ENCODE data around the gene OR10G7.

The OR10G7 gene, protein sequence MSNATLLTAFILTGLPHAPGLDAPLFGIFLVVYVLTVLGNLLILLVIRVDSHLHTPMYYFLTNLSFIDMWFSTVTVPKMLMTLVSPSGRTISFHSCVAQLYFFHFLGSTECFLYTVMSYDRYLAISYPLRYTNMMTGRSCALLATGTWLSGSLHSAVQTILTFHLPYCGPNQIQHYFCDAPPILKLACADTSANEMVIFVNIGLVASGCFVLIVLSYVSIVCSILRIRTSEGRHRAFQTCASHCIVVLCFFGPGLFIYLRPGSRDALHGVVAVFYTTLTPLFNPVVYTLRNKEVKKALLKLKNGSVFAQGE

DNA sequence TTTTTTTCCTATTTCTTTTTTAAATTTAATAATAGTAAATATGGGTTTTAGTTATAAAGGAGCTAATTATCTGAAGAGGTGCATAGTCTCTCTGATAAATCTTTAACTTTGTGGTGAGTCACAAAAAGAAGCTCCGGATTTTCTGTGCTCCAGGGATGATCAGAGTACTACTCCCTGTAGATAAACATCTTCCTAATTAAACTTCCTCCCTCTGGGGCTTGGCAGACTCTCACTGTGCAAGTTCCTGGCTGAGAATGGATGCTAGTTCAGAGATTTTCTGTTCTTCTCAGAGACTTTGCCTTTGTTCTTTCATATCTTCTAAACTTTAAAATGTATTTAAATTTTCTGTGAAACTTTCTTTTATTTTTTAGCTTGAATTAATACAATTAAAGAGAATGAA is at the start of gene OR10G7:
TSS of gene OR10G7 (minus strand) at position 72 of the 400 bp plus-strand sequence. CDS start 2,324 bp downstream, outside the sequence.
- TF ChIP-seq, protein P1, sequence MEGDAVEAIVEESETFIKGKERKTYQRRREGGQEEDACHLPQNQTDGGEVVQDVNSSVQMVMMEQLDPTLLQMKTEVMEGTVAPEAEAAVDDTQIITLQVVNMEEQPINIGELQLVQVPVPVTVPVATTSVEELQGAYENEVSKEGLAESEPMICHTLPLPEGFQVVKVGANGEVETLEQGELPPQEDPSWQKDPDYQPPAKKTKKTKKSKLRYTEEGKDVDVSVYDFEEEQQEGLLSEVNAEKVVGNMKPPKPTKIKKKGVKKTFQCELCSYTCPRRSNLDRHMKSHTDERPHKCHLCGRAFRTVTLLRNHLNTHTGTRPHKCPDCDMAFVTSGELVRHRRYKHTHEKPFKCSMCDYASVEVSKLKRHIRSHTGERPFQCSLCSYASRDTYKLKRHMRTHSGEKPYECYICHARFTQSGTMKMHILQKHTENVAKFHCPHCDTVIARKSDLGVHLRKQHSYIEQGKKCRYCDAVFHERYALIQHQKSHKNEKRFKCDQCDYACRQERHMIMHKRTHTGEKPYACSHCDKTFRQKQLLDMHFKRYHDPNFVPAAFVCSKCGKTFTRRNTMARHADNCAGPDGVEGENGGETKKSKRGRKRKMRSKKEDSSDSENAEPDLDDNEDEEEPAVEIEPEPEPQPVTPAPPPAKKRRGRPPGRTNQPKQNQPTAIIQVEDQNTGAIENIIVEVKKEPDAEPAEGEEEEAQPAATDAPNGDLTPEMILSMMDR (IDR thresholded peaks at IDR 0.05; ENCODE audit: extremely low read depth, missing control alignments), result no peak
- DNase-seq (ENCODE audit: low spot score), result no peak

DNA sequence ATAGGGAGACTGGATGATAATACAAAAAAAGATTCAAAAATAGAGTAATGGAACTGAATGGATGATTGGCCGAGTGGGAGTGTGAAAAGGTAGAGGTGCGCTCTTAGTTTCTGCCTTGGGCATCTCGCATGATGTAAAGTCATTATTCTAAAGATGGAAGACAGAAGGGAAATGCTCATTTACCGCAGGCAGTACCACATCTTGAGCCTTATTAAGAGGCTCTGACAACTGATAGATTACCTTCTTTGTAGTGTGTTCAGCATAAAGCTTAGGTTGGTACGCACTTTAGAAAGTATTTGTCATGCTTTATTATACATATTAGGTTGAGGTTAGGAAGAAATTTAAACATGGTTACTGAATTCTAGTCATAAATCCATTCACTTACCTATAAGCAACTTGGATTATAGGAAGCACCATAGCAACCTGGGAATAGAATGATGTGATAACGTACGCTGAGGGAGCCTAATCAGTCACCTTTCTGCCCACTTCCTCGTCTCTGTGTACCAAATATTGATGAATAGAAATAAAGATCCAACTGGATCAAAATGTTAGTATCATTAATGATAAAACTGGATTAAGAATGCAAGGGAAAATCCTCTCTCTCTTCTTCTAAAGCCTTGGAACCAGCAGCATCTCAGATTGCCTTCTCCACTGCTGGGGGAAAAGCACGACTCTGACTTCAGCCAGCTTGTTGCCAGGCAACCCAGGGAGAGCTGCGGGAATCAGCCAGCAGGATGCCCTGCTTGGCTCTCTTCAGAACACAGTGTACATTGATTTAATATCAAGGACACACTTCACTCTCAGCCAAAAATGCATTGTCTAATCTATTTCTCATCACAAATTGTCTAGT is 45.1 kb upstream of the OR10G7 start:
- TF ChIP-seq, protein P1 (IDR thresholded peaks at IDR 0.05; ENCODE audit: extremely low read depth, missing control alignments), result no peak
- no peak for DNase-seq (ENCODE audit: low spot score)

DNA sequence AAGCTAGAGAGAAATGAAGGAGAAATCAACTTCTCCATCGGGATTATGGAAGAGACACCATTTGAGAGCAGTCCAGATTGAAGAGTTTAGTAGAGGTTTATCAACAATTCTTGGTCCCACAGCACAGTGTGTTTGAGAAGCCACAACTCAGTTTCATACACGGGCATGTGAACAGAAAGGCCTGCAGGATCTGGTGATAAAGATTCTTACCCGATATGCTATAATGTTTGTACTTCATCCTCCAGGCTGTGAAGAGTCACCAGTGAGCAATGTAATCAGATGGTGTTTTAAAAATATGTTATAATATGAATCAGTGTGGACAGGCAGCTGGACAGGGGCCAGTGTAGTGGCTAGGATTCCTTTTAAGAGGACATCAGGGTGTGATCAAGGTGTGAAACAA is 44.5 kb upstream of the OR10G7 start:
- no peak for DNase-seq (ENCODE audit: low spot score)
- TF ChIP-seq, protein P1 (IDR thresholded peaks at IDR 0.05; ENCODE audit: extremely low read depth, missing control alignments), result no peak

DNA sequence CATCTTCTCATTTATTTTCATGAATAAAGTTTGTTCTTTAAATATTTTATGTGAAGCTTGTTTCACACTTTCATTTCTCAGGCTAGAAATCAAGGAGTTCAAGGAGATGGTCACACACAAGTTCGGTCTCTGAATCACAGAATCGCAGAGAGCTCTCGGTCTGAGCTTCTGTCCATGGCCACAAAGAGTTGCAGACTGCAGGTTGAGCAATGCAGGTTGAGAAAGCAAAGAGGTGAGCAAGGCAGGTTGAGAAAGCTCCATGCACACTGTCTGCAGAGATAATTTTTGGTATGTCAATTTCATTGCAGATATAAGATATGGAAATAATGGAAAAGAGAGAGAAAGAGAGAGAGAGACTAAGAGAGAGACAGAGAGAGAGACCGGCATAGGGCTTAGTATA is 41.2 kb upstream of the OR10G7 start:
- DNase-seq (ENCODE audit: low spot score), result no peak
- TF ChIP-seq, protein P1 (IDR thresholded peaks at IDR 0.05; ENCODE audit: extremely low read depth, missing control alignments), result no peak

DNA sequence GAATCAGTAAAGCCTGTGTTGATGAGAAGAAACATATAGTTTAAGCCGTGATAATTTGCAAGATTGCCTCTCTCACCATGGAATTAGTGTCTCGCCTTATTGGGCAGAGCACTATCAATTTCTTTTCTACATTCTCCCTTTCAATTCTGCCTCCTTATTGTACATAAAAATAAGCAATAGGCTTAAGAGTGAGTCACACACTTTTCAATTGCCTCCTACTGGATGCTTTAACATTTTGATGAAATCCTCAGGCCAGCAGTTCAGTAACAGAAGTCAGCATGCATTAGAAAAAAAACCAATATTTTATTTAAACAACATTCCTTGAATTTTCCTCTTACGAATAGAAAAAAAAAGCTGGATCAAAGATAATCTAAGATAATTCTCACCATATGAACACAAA is 40.4 kb upstream of the OR10G7 start:
- DNase-seq (ENCODE audit: low spot score), result no peak
- TF ChIP-seq, protein P1 (IDR thresholded peaks at IDR 0.05; ENCODE audit: extremely low read depth, missing control alignments), result no peak

DNA sequence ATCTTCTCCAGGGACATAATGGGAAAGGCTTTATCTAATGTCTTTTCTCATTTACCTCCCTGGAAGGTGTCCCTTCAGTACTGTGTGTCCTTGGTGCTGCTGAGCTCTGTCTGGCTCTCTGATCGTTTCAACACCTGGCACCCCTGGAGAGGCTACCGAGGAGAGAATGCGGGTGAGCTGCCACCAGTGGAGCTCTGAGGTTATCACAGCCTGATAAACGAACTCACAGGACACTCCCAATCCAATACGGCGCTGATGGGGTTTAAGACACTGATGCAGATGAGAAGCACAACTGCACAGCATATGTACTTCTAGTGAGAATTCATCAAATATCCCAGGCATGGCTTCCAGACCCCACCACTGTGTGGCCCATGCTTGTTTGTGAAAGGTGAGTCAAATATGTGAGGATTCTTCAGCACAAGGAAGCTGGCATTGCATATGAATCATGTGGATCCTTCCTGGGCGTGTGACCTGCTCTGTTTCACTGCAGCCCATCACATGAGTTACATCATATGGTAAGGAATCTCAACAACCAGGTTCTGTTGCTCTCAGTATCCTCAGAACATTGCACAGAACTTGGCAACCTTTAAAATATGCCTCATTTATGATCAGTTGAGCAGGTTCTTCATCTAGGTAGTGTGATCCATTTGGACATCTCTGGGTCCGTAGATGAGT is 39.3 kb upstream of the OR10G7 start:
- TF ChIP-seq, protein P1 (IDR thresholded peaks at IDR 0.05; ENCODE audit: extremely low read depth, missing control alignments), result no peak
- no peak for DNase-seq (ENCODE audit: low spot score)

All from GM20000 (cell line).